Measurements from ENCODE around the gene CREB5.

CREB5 gene

DNA sequence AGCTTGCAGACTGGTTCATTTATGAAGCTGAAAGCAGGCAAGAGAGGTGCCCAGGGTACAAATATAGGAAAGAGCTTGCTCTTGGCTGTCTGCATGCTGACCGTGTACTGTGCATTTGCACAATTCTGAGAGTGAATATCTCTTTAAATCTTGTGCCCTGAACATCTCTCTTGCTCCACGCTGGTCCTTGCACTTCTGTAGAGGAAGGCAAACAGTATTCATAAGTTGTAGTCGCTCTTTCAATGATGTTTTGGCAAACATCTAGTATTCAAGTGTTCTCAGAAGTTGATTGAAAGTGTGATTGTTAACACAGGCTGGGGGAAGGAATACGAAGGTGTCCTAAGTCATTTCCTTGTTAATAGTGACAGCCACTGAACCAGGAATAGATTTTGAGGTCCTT lies 332.6 kb downstream of the CREB5 start:
- Histone ChIP-seq H3K4me2 (ENCODE audit: low read length) (no peak overlapping the region), H3K9ac (no peak overlapping the region), H2AFZ (no peak overlapping the region), H3K36me3 (ENCODE audit: control insufficient read depth, insufficient read depth, low read length) (no peaks in the 10 kb centered on the region), H3K4me3 (ENCODE audit: low read depth, low read length) (no peak overlapping the region), H3K27me3 (ENCODE audit: control insufficient read depth, insufficient read depth, low read length) (no peaks in the 10 kb centered on the region), H3K79me2 (no peaks in the 10 kb centered on the region), H3K9me3 (ENCODE audit: control insufficient read depth, low read length) (no peaks in the 10 kb centered on the region), H3K4me1 (no peaks in the 10 kb centered on the region), H3K27ac (no peak overlapping the region)
- TF ChIP-seq, protein P1, sequence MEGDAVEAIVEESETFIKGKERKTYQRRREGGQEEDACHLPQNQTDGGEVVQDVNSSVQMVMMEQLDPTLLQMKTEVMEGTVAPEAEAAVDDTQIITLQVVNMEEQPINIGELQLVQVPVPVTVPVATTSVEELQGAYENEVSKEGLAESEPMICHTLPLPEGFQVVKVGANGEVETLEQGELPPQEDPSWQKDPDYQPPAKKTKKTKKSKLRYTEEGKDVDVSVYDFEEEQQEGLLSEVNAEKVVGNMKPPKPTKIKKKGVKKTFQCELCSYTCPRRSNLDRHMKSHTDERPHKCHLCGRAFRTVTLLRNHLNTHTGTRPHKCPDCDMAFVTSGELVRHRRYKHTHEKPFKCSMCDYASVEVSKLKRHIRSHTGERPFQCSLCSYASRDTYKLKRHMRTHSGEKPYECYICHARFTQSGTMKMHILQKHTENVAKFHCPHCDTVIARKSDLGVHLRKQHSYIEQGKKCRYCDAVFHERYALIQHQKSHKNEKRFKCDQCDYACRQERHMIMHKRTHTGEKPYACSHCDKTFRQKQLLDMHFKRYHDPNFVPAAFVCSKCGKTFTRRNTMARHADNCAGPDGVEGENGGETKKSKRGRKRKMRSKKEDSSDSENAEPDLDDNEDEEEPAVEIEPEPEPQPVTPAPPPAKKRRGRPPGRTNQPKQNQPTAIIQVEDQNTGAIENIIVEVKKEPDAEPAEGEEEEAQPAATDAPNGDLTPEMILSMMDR (IDR thresholded peaks at IDR 0.05) = no peak

DNA sequence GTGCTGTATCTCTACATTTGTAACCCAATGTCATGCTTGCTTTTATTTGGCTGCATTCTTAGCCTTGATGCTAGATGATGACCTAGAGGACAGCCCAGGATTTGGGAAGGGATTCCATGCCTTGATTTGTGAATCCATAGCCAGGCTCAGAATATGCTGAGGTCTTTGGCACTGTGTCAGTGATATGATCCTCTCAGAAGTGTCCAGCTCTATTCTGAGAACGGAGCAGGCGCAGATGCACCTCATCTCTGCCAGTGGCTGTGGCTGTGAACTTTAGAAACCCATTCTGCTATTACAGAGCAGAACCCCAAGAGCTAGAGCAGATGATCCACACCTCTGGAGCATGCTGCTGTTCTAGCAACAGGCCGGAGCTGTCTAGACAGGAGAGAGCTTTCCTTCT lies 333.0 kb downstream of the CREB5 start:
- no peak overlapping the region for H3K9ac ChIP-seq
- no peaks in the 10 kb centered on the region for H3K4me1 ChIP-seq
- H3K27me3 ChIP-seq (ENCODE audit: control insufficient read depth, insufficient read depth, low read length) = no peaks in the 10 kb centered on the region
- TF ChIP-seq, protein P1 (IDR thresholded peaks at IDR 0.05) = no peak
- H3K4me3 ChIP-seq (ENCODE audit: low read depth, low read length) = no peak overlapping the region
- no peaks in the 10 kb centered on the region for H3K36me3 ChIP-seq (ENCODE audit: control insufficient read depth, insufficient read depth, low read length)
- no peak overlapping the region for H3K4me2 ChIP-seq (ENCODE audit: low read length)
- H3K27ac ChIP-seq = no peak overlapping the region
- no peak overlapping the region for H2AFZ ChIP-seq
- no peaks in the 10 kb centered on the region for H3K79me2 ChIP-seq
- no peaks in the 10 kb centered on the region for H3K9me3 ChIP-seq (ENCODE audit: control insufficient read depth, low read length)

DNA sequence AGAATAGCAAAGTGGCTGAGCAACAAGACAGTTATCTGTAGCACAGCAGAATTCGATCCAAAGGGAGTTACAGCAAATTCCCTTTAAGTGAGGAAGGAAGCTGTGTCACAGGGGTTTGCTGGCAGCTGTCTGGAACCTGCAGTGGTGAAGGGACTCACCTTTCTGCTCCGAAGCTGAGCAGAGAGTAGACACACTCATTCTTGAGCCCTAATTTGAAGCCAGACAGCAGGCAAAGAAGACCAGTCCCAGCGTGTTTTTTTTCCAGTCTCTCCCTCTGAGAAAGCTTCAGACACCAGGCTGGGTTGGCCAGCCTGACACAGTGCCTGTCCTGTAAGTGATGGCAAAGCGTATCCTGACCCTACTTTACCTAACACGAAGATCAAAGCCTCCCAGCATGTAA lies 335.1 kb downstream of the CREB5 start:
- TF ChIP-seq, protein P1 (IDR thresholded peaks at IDR 0.05) = no peak
- Histone ChIP-seq H3K4me1 (no peaks in the 10 kb centered on the region), H3K9me3 (ENCODE audit: control insufficient read depth, low read length) (no peaks in the 10 kb centered on the region), H3K27ac (no peak overlapping the region), H3K4me2 (ENCODE audit: low read length) (no peak overlapping the region), H2AFZ (no peak overlapping the region), H3K36me3 (ENCODE audit: control insufficient read depth, insufficient read depth, low read length) (no peaks in the 10 kb centered on the region), H3K79me2 (no peaks in the 10 kb centered on the region), H3K9ac (no peak overlapping the region), H3K27me3 (ENCODE audit: control insufficient read depth, insufficient read depth, low read length) (no peaks in the 10 kb centered on the region), H3K4me3 (ENCODE audit: low read depth, low read length) (no peak overlapping the region)

DNA sequence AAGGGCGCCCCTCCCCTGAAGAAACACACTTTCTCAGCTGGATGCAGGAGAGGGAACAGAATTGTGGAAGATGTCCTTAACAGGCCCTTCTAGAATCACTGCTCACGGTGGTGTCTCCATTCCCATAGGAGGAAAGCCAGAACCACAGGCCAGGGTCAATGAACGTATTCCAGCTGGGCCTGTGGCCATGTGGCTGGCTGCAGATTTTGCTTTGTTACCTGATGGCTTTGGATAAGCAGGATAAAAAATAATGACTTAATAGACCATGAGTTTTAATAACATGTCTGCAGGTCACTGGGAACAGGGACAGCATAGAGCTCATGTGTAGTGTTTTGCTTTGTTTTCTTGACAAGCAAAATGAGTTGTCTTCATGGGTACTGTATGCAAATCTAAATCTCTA lies 335.5 kb downstream of the CREB5 start:
- no peak overlapping the region for H3K4me2 ChIP-seq (ENCODE audit: low read length)
- no peaks in the 10 kb centered on the region for H3K4me1 ChIP-seq
- H3K36me3 ChIP-seq (ENCODE audit: control insufficient read depth, insufficient read depth, low read length) = no peaks in the 10 kb centered on the region
- no peaks in the 10 kb centered on the region for H3K79me2 ChIP-seq
- no peak overlapping the region for H3K27ac ChIP-seq
- H3K9me3 ChIP-seq (ENCODE audit: control insufficient read depth, low read length) = no peaks in the 10 kb centered on the region
- no peak overlapping the region for H2AFZ ChIP-seq
- H3K9ac ChIP-seq = no peak overlapping the region
- H3K27me3 ChIP-seq (ENCODE audit: control insufficient read depth, insufficient read depth, low read length) = no peaks in the 10 kb centered on the region
- TF ChIP-seq, protein P1 (IDR thresholded peaks at IDR 0.05) = no peak
- H3K4me3 ChIP-seq (ENCODE audit: low read depth, low read length) = no peak overlapping the region

DNA sequence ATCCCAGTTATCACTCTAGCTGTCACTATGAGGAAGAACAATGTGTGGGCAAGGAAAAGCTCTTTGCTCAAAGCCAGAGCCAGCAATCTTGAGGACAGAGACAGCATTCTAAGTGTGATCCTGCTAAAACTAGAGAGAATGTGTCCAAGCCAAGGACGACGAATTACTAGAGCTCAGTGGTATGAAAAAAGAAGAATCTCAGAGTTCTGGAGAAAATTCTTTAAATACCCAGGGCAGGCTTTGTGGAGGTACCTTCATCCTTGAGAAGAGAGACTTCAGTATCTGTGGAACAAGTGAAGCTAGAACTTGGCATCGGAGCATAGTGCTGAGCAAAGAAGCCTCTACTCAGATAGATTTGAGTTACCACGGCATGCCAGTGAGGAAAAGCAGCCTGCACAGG lies 336.0 kb downstream of the CREB5 start:
- no peak overlapping the region for H2AFZ ChIP-seq
- H3K27me3 ChIP-seq (ENCODE audit: control insufficient read depth, insufficient read depth, low read length) = no peaks in the 10 kb centered on the region
- H3K79me2 ChIP-seq = no peaks in the 10 kb centered on the region
- H3K9ac ChIP-seq = no peak overlapping the region
- no peaks in the 10 kb centered on the region for H3K36me3 ChIP-seq (ENCODE audit: control insufficient read depth, insufficient read depth, low read length)
- no peak overlapping the region for H3K4me3 ChIP-seq (ENCODE audit: low read depth, low read length)
- TF ChIP-seq, protein P1 (IDR thresholded peaks at IDR 0.05) = no peak
- no peaks in the 10 kb centered on the region for H3K9me3 ChIP-seq (ENCODE audit: control insufficient read depth, low read length)
- no peak overlapping the region for H3K4me2 ChIP-seq (ENCODE audit: low read length)
- no peak overlapping the region for H3K27ac ChIP-seq
- H3K4me1 ChIP-seq = no peaks in the 10 kb centered on the region
